CD4-positive, CD25-positive, alpha-beta regulatory T cell (primary cell): ENCODE data around the gene TP73. TPM values are rescaled to one million over a fixed set of nuclear protein-coding genes. Genes with fewer than 3 reads are reported as not detected.

Source experiments
- ATAC-seq, 2 donors: fragments of 150-1000 bp; cut with Tn5 transposase; one replicate each; pipeline ENCODE4 v1.10.0; 2021; ENCODE audit warnings: low read depth in 2 of 2, moderate number of reproducible peaks in 2 of 2, moderate library complexity in 1 of 2
- DNase-seq, 3 donors: peaks; one replicate each; pipeline versions ENCODE4 v3.0.0 to v3.0.0-alpha.2; 2012 to 2022; ENCODE audit warnings: mixed read lengths in 1 of 3
- H3K27ac ChIP-seq: one replicate; pipeline ENCODE4 v1.7.0; 2013; ENCODE audit warnings: mild to moderate bottlenecking, low read length; ENCODE audit not compliant: insufficient read depth, poor library complexity, severe bottlenecking
- H3K27me3 ChIP-seq: one replicate; pipeline ENCODE4 v1.7.0; 2013; ENCODE audit warnings: low read length; ENCODE audit not compliant: control insufficient read depth, insufficient read depth
- H3K36me3 ChIP-seq: one replicate; pipeline ENCODE4 v1.7.0; 2013; ENCODE audit warnings: mild to moderate bottlenecking, low read length, moderate library complexity; ENCODE audit not compliant: control insufficient read depth, insufficient read depth
- H3K4me1 ChIP-seq: 2 replicates; pipeline ENCODE4 v1.7.0; 2013; ENCODE audit warnings: mild to moderate bottlenecking, low read length; ENCODE audit not compliant: insufficient read depth, control insufficient read depth, poor library complexity, severe bottlenecking
- H3K4me3 ChIP-seq: one replicate; pipeline ENCODE4 v1.7.0; 2013; ENCODE audit warnings: low read depth, mild to moderate bottlenecking, low read length, moderate library complexity
- H3K9me3 ChIP-seq, 2 experiments: 1 replicate in 1 of 2; 2 replicates in 1 of 2; pipeline ENCODE4 v1.7.0; 2013; ENCODE audit warnings: low read length in 2 of 2, mild to moderate bottlenecking in 1 of 2, moderate library complexity in 1 of 2; ENCODE audit not compliant: control insufficient read depth in 2 of 2
- H3K27ac Mint-ChIP-seq, 3 donors: one replicate each; pipeline ENCODE4 v1.8.0; 2020 to 2022; ENCODE audit warnings: mild to moderate bottlenecking in 3 of 3, mixed read lengths in 3 of 3, moderate library complexity in 2 of 3
- H3K27me3 Mint-ChIP-seq: one replicate; pipeline ENCODE4 v1.8.0; 2022; ENCODE audit warnings: mild to moderate bottlenecking, mixed read lengths
- H3K36me3 Mint-ChIP-seq: one replicate; pipeline ENCODE4 v1.8.0; 2020; ENCODE audit warnings: mixed read lengths
- H3K4me1 Mint-ChIP-seq, 4 donors: one replicate each; pipeline ENCODE4 v1.8.0; 2020 to 2022; ENCODE audit warnings: mixed read lengths in 4 of 4, mild to moderate bottlenecking in 1 of 4
- H3K4me3 Mint-ChIP-seq, 4 donors: one replicate each; pipeline ENCODE4 v1.8.0; 2020 to 2022; ENCODE audit warnings: mild to moderate bottlenecking in 4 of 4, mixed read lengths in 4 of 4, moderate library complexity in 3 of 4
- H3K9me3 Mint-ChIP-seq, 7 donors: one replicate each; pipeline ENCODE4 v1.8.0; 2020 to 2022; ENCODE audit warnings: mixed read lengths in 7 of 7, mild to moderate bottlenecking in 3 of 7, moderate library complexity in 2 of 7
- polyA plus RNA-seq, 4 donors: library from polyadenylated mRNA; unstranded; fragments of 300-500 nt; fragmentation: Illumina TruSeq; gene quantifications; one replicate each; pipeline ENCODE4 v1.2.3, GENCODE V29; 2021
- total RNA-seq: library from RNA; stranded (reverse); gene quantifications from one replicate; pipeline ENCODE4 v1.2.3, GENCODE V29; 2022

Gene TP73
- total RNA-seq (not detected), polyA plus RNA-seq (under 1 TPM in 2 of 4 donors, not detected in 2; 0.08 to 0.12 TPM)

GRCh38 chr1:3651930-3652547 lies at the start of gene TP73:
TP73 (plus strand) TSS chr1:3652516; CDS start chr1:3682366, 29,850 bp downstream.
- Mint-ChIP-seq H3K27me3 (peaks cover 51% of the 10 kb centered on the region), H3K27ac (peak within 1 kb of the TSS in 1 of 3 donors; percentile 11), H3K4me1 (peaks cover 8 to 28% (median 24%) of the 10 kb centered on the region in 4 donors), H3K4me3 (peak within 1 kb of the TSS; percentile 48 to 80 (median 70)), H3K36me3 (no peaks in the 10 kb centered on the region), H3K9me3 (peaks cover 0 to 4% (median 0%) of the 10 kb centered on the region in 7 donors)
- DNase-seq (no peak), ATAC-seq (no peak)
- H3K36me3 ChIP-seq = peaks cover 1% of the 10 kb centered on the region
- H3K27ac ChIP-seq = no peak within 1 kb of the TSS
- no peak within 1 kb of the TSS for H3K4me3 ChIP-seq
- peaks cover 38% of the 10 kb centered on the region for H3K4me1 ChIP-seq
- H3K9me3 ChIP-seq = no peaks in the 10 kb centered on the region
- H3K27me3 ChIP-seq = peaks cover 4% of the 10 kb centered on the region

GRCh38 chr1:3603156-3603555 lies 49.2 kb upstream of the TP73 start:
- Histone ChIP-seq H3K36me3 (no peaks in the 10 kb centered on the region), H3K27me3 (no peaks in the 10 kb centered on the region), H3K27ac (no peak overlapping the region), H3K4me1 (peaks cover 9% of the 10 kb centered on the region), H3K9me3 (no peaks in the 10 kb centered on the region), H3K4me3 (no peak overlapping the region)
- H3K9me3 Mint-ChIP-seq = no peaks in the 10 kb centered on the region
- no peak for ATAC-seq
- no peak overlapping the region for H3K27ac Mint-ChIP-seq
- H3K4me3 Mint-ChIP-seq = no peak overlapping the region
- peaks cover 5% of the 10 kb centered on the region for H3K27me3 Mint-ChIP-seq
- peaks cover 0 to 10% (median 0%) of the 10 kb centered on the region in 4 donors for H3K4me1 Mint-ChIP-seq
- DNase-seq = no peak
- no peaks in the 10 kb centered on the region for H3K36me3 Mint-ChIP-seq

GRCh38 chr1:3603571-3604467 lies 48.5 kb upstream of the TP73 start:
- Histone ChIP-seq H3K9me3 (no peaks in the 10 kb centered on the region), H3K4me3 (no peak overlapping the region), H3K4me1 (peaks cover 2% of the 10 kb centered on the region), H3K27ac (no peak overlapping the region), H3K36me3 (no peaks in the 10 kb centered on the region), H3K27me3 (no peaks in the 10 kb centered on the region)
- Mint-ChIP-seq H3K4me3 (no peak overlapping the region), H3K36me3 (no peaks in the 10 kb centered on the region), H3K27ac (no peak overlapping the region), H3K4me1 (peaks cover 0 to 5% (median 0%) of the 10 kb centered on the region in 4 donors), H3K27me3 (peaks cover 10% of the 10 kb centered on the region), H3K9me3 (no peaks in the 10 kb centered on the region)
- no peak for ATAC-seq
- DNase-seq = no peak

- Histone ChIP-seq H3K9me3 (no peaks in the 10 kb centered on the region), H3K4me1 (no peaks in the 10 kb centered on the region), H3K4me3 (no peak overlapping the region), H3K27me3 (no peaks in the 10 kb centered on the region), H3K36me3 (no peaks in the 10 kb centered on the region), H3K27ac (no peak overlapping the region)
- H3K36me3 Mint-ChIP-seq = no peaks in the 10 kb centered on the region
- DNase-seq (no peak), ATAC-seq (no peak)
- no peaks in the 10 kb centered on the region for H3K9me3 Mint-ChIP-seq
- H3K27ac Mint-ChIP-seq = no peak overlapping the region
- no peak overlapping the region for H3K4me3 Mint-ChIP-seq
- H3K4me1 Mint-ChIP-seq = peaks cover 0 to 6% (median 0%) of the 10 kb centered on the region in 4 donors
- H3K27me3 Mint-ChIP-seq = peaks cover 17% of the 10 kb centered on the region
These were observed 47.8 kb upstream of the TP73 start for GRCh38 chr1:3604468-3604974.

- Histone ChIP-seq H3K9me3 (no peaks in the 10 kb centered on the region), H3K4me1 (peaks cover 2% of the 10 kb centered on the region), H3K4me3 (no peak overlapping the region), H3K36me3 (no peaks in the 10 kb centered on the region), H3K27me3 (no peaks in the 10 kb centered on the region), H3K27ac (no peak overlapping the region)
- ATAC-seq (no peak), DNase-seq (no peak)
- Mint-ChIP-seq H3K4me3 (no peak overlapping the region), H3K27ac (no peak overlapping the region), H3K27me3 (peaks cover 17% of the 10 kb centered on the region), H3K36me3 (no peaks in the 10 kb centered on the region), H3K4me1 (peaks cover 0 to 4% (median 0%) of the 10 kb centered on the region in 4 donors), H3K9me3 (no peaks in the 10 kb centered on the region)
These were observed 47.1 kb upstream of the TP73 start for GRCh38 chr1:3604997-3605823.

- Mint-ChIP-seq H3K9me3 (no peaks in the 10 kb centered on the region), H3K4me3 (no peak overlapping the region), H3K27ac (no peak overlapping the region), H3K36me3 (no peaks in the 10 kb centered on the region), H3K27me3 (peaks cover 24% of the 10 kb centered on the region), H3K4me1 (peaks cover 0 to 13% (median 0%) of the 10 kb centered on the region in 4 donors)
- Histone ChIP-seq H3K27ac (no peak overlapping the region), H3K27me3 (no peaks in the 10 kb centered on the region), H3K9me3 (no peaks in the 10 kb centered on the region), H3K36me3 (no peaks in the 10 kb centered on the region), H3K4me1 (peaks cover 16% of the 10 kb centered on the region), H3K4me3 (no peak overlapping the region)
- ATAC-seq = no peak
- DNase-seq = no peak
These were observed 45.3 kb upstream of the TP73 start for GRCh38 chr1:3606779-3607702.
